A549 (cell line): ENCODE measurements around the gene EMX2. TPM values are rescaled to one million over a fixed set of nuclear protein-coding genes. Genes with fewer than 3 reads are reported as not detected.
"Not testable (repeated sequence)": the region's sequence is repeated elsewhere in the genome, so short reads cannot be mapped to it uniquely, and the experiment has no call there.

ENCODE experiments used
- ATAC-seq, 2 experiments: fragments of 200-7000 bp in 1 of 2; fragments of >200 bp in 1 of 2; cut with Nextera tagmentation in 1 of 2; cut with Tn5 transposase in 1 of 2; 3 replicates each; pipeline versions ENCODE4 v1.8.0 to v1.9.1; 2018 to 2020; ENCODE audit warnings: mild to moderate bottlenecking in 1 of 2, moderate library complexity in 1 of 2
- CTCF ChIA-PET: fragments of 300-600 bp; sonication (Branson Sonifier 250); formaldehyde crosslinking; extraction: SDS; loops from one replicate; lab custom pipeline; 2021; ENCODE audit warnings: antibody characterized with exemption, inconsistent platforms; lab: Yijun Ruan, JAX
- POLR2A ChIA-PET: fragments of 350-600 bp; formaldehyde crosslinking; extraction: SDS; loops from one replicate; lab custom pipeline; 2021; ENCODE audit warnings: antibody characterized with exemption, inconsistent platforms; lab: Yijun Ruan, JAX
- DNase-seq, 2 experiments: peaks; one replicate each; pipeline versions ENCODE4 v3.0.0 to v3.0.0-alpha.2; 2011 to 2016; ENCODE audit warnings: low read depth in 1 of 2, low spot score in 1 of 2
- FAIRE-seq: peaks from 2 replicates; lab custom pipeline; 2011; peaks lifted over from hg19 to GRCh38; lab: Jason Lieb, UNC
- H3K27ac ChIP-seq, 2 experiments: fragments of >200 bp; sonication (Bioruptor Twin); formaldehyde crosslinking; 3 replicates each; pipeline ENCODE4 v1.5.1; 2016 to 2017
- H3K4me1 ChIP-seq: fragments of >200 bp; sonication (Bioruptor Twin); formaldehyde crosslinking; 3 replicates; pipeline ENCODE4 v1.6.1; 2016
- H3K4me2 ChIP-seq: fragments of >200 bp; sonication (Bioruptor Twin); formaldehyde crosslinking; 3 replicates; pipeline ENCODE4 v1.6.1; 2016
- H3K4me3 ChIP-seq: fragments of >200 bp; sonication (Bioruptor Twin); formaldehyde crosslinking; 3 replicates; pipeline ENCODE4 v1.5.1; 2016
- H3K9me3 ChIP-seq: fragments of >200 bp; sonication (Bioruptor Twin); formaldehyde crosslinking; 3 replicates; pipeline ENCODE4 v1.6.1; 2016
- CBX2 ChIP-seq: fragments of 200-600 bp; sonication (generic); IDR thresholded peaks from 2 replicates; pipeline ENCODE4 v1.6.1; 2016; ENCODE audit warnings: low read depth, mild to moderate bottlenecking, borderline replicate concordance
- CBX8 ChIP-seq: fragments of 200-600 bp; sonication (generic); IDR thresholded peaks from 2 replicates; pipeline ENCODE4 v1.6.1; 2016
- CHD2 ChIP-seq: fragments of 150-350 bp; IDR thresholded peaks from 2 replicates; pipeline ENCODE4 v1.6.1; 2014; ENCODE audit warnings: low read length; ENCODE audit not compliant: partially characterized antibody
- EP300 ChIP-seq, 2 experiments: fragments of >200 bp; sonication (Bioruptor Twin); formaldehyde crosslinking; IDR thresholded peaks; 2 replicates in 1 of 2; 3 replicates in 1 of 2; pipeline ENCODE4 v1.6.1; 2016 to 2017
- ESRRA ChIP-seq: fragments of 150-350 bp; IDR thresholded peaks from 2 replicates; pipeline ENCODE4 v1.6.1; 2014; ENCODE audit warnings: mild to moderate bottlenecking, low read length, borderline replicate concordance
- GATA3 ChIP-seq: IDR thresholded peaks from 2 replicates; pipeline ENCODE4 v1.6.1; 2012; ENCODE audit warnings: borderline replicate concordance
- HES2 ChIP-seq: fragments of >200 bp; sonication (Bioruptor Twin); formaldehyde crosslinking; IDR thresholded peaks from 2 replicates; pipeline ENCODE4 v1.6.1; 2016
- HEYL ChIP-seq: fragments of 250-450 bp; sonication (Bioruptor Pico); IDR thresholded peaks from 2 replicates; pipeline ENCODE4 v1.8.0; 2021; ENCODE audit warnings: mild to moderate bottlenecking, moderate library complexity
- HMGXB4 ChIP-seq: fragments of 250-450 bp; sonication (Bioruptor Pico); IDR thresholded peaks from 2 replicates; pipeline ENCODE4 v1.5.0; 2021; ENCODE audit warnings: mild to moderate bottlenecking, moderate library complexity, borderline replicate concordance
- HOXB13 ChIP-seq: fragments of 250-450 bp; sonication (Bioruptor Pico); IDR thresholded peaks from 2 replicates; pipeline ENCODE4 v1.5.0; 2020; ENCODE audit warnings: low read depth, mild to moderate bottlenecking, moderate library complexity
- HOXB5 ChIP-seq: fragments of 250-450 bp; sonication (Bioruptor Pico); IDR thresholded peaks from 2 replicates; pipeline ENCODE4 v1.5.0; 2020; ENCODE audit warnings: mild to moderate bottlenecking, moderate library complexity
- JUNB ChIP-seq: fragments of >200 bp; sonication (Bioruptor Twin); formaldehyde crosslinking; IDR thresholded peaks from 2 replicates; pipeline ENCODE4 v1.6.1; 2016
- KDM1A ChIP-seq: fragments of 200-600 bp; sonication (generic); IDR thresholded peaks from 2 replicates; pipeline ENCODE4 v1.6.1; 2016; ENCODE audit warnings: low read depth, mild to moderate bottlenecking
- KDM5A ChIP-seq: fragments of 200-600 bp; sonication (generic); IDR thresholded peaks from 2 replicates; pipeline ENCODE4 v1.6.1; 2016; ENCODE audit warnings: antibody characterized with exemption, mild to moderate bottlenecking
- MYC ChIP-seq: IDR thresholded peaks from 2 replicates; pipeline ENCODE4 v1.6.1; 2012; ENCODE audit warnings: mild to moderate bottlenecking, inconsistent platforms, low read length, improper control_type of control experiment, borderline replicate concordance
- NFE2L2 ChIP-seq: fragments of 150-350 bp; conservative IDR thresholded peaks from 2 replicates; pipeline ENCODE4 v1.6.1; 2014; ENCODE audit warnings: low read length
- NR3C1 ChIP-seq: fragments of >200 bp; sonication (Bioruptor Twin); formaldehyde crosslinking; IDR thresholded peaks from 3 replicates; pipeline ENCODE4 v1.6.1; 2017
- POLR2A ChIP-seq: IDR thresholded peaks from 2 replicates; pipeline ENCODE4 v1.6.1; 2012; ENCODE audit warnings: mild to moderate bottlenecking, low read length
- RNF2 ChIP-seq: fragments of 200-600 bp; sonication (generic); IDR thresholded peaks from 2 replicates; pipeline ENCODE4 v1.6.1; 2016; ENCODE audit warnings: low read depth, mild to moderate bottlenecking, antibody characterized with exemption, moderate library complexity, borderline replicate concordance
- TP53 ChIP-seq: fragments of 250-450 bp; sonication (Bioruptor Pico); IDR thresholded peaks from 2 replicates; pipeline ENCODE4 v1.5.0; 2021; ENCODE audit warnings: mild to moderate bottlenecking, moderate library complexity
- WGBS: methylation state at CpG from one replicate; pipeline ENCODE4 v1.1.6; 2017; ENCODE audit errors: missing lambda C conversion rate; 5-methylcytosine and 5-hydroxymethylcytosine counted together
- polyA plus RNA-seq, 4 experiments: library from polyadenylated mRNA; depleted of rRNA in 3 of 4; stranded (reverse); fragments of >200 nt; fragmentation: RNase III in 1 of 4; extraction: RNeasy Plus Mini Kit Qiagen cat#74134 plus additional on column Dnase treatment in 1 of 4; gene quantifications; 2 replicates in 3 of 4; 3 replicates in 1 of 4; pipeline ENCODE4 v1.2.3, GENCODE V29; 2011 to 2017
- TF ChIP-seq, protein P1 (sequence below): fragments of >200 bp; sonication (Bioruptor Twin); formaldehyde crosslinking; IDR thresholded peaks from 3 replicates; pipeline ENCODE4 v1.5.1; 2016
- TF ChIP-seq, protein P2 (sequence below): fragments of 200-600 bp; sonication (generic); IDR thresholded peaks from 2 replicates; pipeline ENCODE4 v1.6.1; 2016; ENCODE audit warnings: antibody characterized with exemption, mild to moderate bottlenecking, moderate library complexity
- TF ChIP-seq, protein P3 (sequence below): fragments of 450-650 bp; IDR thresholded peaks from 2 replicates; pipeline ENCODE4 v1.6.1; 2014; ENCODE audit warnings: antibody characterized with exemption

The EMX2 gene
- polyA plus RNA-seq, 2 of the 4 experiments (the other 2 are of a cell fraction), result not detected

DNA sequence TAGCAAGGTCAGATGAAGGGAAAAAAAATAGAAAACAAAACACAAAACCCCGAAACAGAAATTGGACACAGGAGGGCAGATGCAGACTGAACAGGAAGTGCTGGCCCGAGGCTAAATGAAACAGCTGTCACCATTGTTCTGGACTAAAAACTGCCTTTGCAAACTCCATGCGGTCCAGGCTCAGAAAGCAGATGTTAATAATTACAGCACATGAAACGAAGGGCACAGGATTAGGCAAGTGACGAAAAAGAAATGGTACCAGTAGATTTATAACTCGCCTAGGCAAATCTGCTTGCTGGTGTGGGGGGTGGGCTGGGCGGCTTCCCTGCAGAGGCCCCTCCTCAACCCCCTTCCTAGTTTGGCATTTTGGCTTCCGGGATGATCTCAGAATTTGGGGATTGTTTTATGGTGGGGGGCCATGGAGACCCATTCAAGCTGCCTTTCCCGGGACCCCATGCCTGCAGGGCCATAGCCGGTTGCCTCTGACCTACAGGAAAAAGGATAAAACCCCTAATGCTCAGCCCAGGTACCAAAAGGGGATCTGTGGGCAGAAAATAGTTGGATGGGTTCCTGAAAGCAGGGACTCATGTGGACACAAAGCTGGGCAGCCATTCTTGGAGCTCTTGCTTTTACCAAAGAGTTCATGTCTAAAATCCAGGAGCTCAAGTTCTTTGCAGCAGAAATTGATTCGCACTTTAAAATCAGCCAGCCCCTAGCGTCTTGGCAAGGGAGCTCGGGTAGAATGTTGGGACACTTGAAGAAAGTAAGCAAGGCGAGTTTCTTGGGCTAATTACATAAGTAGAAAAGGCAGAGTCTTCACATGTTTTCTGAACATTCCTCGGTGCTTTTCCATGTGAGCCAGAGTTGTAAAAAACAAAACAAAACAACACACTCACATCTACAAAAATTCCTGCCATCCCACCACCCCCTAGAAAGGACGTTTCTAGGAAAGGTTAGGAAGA lies 39.0 kb upstream of the EMX2 start:
- DNase-seq (no peak), ATAC-seq (no peak), FAIRE-seq (no peak)
- 49% methylated on average over 16 of the region's 16 CpGs for WGBS
- no peak overlapping the region for H3K27ac ChIP-seq
- CTCF ChIA-PET, result interaction anchor here (0.6 to 1.6 kb wide), 6 partner anchors 7 to 741 kb away, joined by 3 to 7 read pairs (median 4); no protein-coding TSS in a partner anchor
- H3K4me3 ChIP-seq, result no peak overlapping the region
- POLR2A ChIA-PET, result no interaction called here
- H3K4me1 ChIP-seq, result no peaks in the 10 kb centered on the region
- TF ChIP-seq POLR2A (no peak), EP300 (IDR thresholded peaks at IDR 0.05) (no peak), HMGXB4 (CRISPR knock-in tag) (no peak), HES2 (no peak), KDM1A (no peak), NFE2L2 (no peak)
- TF ChIP-seq, protein P1, sequence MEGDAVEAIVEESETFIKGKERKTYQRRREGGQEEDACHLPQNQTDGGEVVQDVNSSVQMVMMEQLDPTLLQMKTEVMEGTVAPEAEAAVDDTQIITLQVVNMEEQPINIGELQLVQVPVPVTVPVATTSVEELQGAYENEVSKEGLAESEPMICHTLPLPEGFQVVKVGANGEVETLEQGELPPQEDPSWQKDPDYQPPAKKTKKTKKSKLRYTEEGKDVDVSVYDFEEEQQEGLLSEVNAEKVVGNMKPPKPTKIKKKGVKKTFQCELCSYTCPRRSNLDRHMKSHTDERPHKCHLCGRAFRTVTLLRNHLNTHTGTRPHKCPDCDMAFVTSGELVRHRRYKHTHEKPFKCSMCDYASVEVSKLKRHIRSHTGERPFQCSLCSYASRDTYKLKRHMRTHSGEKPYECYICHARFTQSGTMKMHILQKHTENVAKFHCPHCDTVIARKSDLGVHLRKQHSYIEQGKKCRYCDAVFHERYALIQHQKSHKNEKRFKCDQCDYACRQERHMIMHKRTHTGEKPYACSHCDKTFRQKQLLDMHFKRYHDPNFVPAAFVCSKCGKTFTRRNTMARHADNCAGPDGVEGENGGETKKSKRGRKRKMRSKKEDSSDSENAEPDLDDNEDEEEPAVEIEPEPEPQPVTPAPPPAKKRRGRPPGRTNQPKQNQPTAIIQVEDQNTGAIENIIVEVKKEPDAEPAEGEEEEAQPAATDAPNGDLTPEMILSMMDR, result no peak
- H3K4me2 ChIP-seq, result no peak overlapping the region
- H3K9me3 ChIP-seq, result no peaks in the 10 kb centered on the region

GRCh38 chr10:117504562-117504961 lies 38.0 kb upstream of the EMX2 start:
- Histone ChIP-seq H3K4me2 (no peak overlapping the region), H3K4me1 (no peaks in the 10 kb centered on the region), H3K9me3 (no peaks in the 10 kb centered on the region), H3K4me3 (no peak overlapping the region), H3K27ac (no peak overlapping the region)
- FAIRE-seq (no peak), ATAC-seq (no peak), DNase-seq (no peak)
- TF ChIP-seq HEYL (CRISPR knock-in tag) (no peak), HOXB13 (CRISPR knock-in tag) (no peak), KDM5A (no peak), JUNB (no peak), ESRRA (no peak), GATA3 (no peak), CBX8 (no peak), HOXB5 (CRISPR knock-in tag) (no peak), TP53 (no peak), MYC (no peak), CHD2 (no peak), RNF2 (no peak), NR3C1 (no peak), CBX2 (no peak), POLR2A (no peak)
- TF ChIP-seq, protein P2, sequence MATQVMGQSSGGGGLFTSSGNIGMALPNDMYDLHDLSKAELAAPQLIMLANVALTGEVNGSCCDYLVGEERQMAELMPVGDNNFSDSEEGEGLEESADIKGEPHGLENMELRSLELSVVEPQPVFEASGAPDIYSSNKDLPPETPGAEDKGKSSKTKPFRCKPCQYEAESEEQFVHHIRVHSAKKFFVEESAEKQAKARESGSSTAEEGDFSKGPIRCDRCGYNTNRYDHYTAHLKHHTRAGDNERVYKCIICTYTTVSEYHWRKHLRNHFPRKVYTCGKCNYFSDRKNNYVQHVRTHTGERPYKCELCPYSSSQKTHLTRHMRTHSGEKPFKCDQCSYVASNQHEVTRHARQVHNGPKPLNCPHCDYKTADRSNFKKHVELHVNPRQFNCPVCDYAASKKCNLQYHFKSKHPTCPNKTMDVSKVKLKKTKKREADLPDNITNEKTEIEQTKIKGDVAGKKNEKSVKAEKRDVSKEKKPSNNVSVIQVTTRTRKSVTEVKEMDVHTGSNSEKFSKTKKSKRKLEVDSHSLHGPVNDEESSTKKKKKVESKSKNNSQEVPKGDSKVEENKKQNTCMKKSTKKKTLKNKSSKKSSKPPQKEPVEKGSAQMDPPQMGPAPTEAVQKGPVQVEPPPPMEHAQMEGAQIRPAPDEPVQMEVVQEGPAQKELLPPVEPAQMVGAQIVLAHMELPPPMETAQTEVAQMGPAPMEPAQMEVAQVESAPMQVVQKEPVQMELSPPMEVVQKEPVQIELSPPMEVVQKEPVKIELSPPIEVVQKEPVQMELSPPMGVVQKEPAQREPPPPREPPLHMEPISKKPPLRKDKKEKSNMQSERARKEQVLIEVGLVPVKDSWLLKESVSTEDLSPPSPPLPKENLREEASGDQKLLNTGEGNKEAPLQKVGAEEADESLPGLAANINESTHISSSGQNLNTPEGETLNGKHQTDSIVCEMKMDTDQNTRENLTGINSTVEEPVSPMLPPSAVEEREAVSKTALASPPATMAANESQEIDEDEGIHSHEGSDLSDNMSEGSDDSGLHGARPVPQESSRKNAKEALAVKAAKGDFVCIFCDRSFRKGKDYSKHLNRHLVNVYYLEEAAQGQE, result no peak
- TF ChIP-seq, protein P3, sequence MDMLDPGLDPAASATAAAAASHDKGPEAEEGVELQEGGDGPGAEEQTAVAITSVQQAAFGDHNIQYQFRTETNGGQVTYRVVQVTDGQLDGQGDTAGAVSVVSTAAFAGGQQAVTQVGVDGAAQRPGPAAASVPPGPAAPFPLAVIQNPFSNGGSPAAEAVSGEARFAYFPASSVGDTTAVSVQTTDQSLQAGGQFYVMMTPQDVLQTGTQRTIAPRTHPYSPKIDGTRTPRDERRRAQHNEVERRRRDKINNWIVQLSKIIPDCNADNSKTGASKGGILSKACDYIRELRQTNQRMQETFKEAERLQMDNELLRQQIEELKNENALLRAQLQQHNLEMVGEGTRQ, result no peak
- ChIA-PET POLR2A (no interaction called here), CTCF (interaction anchor here (1.5 to 1.6 kb wide), 2 partner anchors 8 to 740 kb away, joined by 4 to 7 read pairs; no protein-coding TSS in a partner anchor)
- WGBS, result 78% methylated on average over 8 of the region's 8 CpGs

DNA sequence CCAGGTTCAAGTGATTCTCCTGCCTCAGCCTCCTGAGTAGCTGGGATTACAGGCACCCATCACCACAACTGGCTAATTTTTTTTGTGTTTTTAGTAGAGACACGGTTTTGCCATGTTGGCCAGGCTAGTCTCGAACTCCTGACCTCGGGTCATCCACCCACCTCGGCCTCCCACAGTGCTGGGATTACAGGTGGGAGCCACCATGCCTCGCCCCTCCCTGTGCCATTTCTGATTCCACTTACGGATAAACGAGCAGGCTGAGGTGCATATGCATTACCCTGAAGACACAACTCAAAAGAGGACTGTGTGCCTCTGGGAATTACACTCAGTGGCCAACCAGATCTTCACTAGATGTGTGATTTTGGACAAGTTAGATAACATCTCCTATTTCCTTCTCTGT lies 35.5 kb upstream of the EMX2 start:
- CTCF ChIA-PET, result interaction anchor here (6.7 kb wide), 1 partner anchor 11 kb away, joined by 32 read pairs; no protein-coding TSS in a partner anchor
- POLR2A ChIA-PET, result not testable (repeated sequence)

More for the DNA sequence above, 35.5 kb upstream of the EMX2 start:
- not testable (repeated sequence) for DNase-seq, H3K4me2 ChIP-seq, H3K4me3 ChIP-seq, ATAC-seq, H3K27ac ChIP-seq, H3K4me1 ChIP-seq, H3K9me3 ChIP-seq, FAIRE-seq
- 22% methylated on average over 7 of the region's 7 CpGs for WGBS
